UCSD-AML1 (cell line): Measurements from ENCODE around the gene TK1.
A peak's percentile ranks its signal among the peaks of the same experiment; 100 is the strongest.
"Not testable (repeated sequence)": the region's sequence is repeated elsewhere in the genome, so short reads cannot be mapped to it uniquely, and the experiment has no call there.

ENCODE experiments used
- DNase-seq: peaks from one replicate; lab custom pipeline; 2025; ENCODE audit not compliant: unreplicated experiment; lab: John Stamatoyannopoulos, UW

The TK1 gene

DNA sequence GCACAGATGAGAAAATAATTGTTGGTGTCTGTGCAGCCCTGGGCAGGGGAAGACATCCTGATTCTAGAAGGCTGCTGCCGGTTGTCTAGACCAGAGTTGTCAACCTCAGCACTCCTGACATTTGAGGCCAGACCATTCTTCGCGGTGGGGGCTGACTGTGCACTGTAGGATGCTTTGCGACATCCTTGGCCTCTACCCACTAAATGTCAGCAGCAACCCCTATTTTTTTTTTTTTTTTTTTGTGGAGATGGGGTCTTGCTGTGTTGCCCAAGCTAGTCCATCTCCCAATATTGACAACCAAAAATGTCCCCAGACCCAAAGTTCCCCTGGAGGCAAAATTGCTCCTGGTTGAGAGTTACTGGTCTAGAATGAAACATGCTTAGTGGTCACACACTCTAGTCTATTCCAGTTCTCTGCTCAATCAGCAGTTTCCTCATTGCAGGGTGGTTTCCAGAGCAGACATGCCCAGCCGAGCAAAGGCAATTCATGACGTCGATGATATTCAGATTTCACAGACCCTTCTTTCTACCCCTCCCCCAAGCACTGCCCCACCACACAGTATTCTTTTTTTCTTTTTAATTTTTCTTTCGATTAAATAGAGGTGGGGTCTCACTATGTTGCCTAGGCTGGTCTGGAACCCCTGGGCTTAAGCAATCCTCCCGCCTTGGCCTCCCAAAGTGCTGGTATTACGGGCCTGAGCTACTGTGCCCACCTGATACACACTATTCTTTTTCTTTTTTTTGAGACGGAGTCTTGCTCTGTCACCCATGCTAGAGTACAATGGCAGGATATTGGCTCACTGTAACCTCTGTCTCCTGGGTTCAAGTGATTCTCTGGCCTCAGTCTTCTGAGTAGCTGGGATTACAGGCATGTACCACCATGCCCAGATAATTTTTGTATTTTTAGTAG lies 31.7 kb downstream of the TK1 start:
- no peak for DNase-seq

DNA sequence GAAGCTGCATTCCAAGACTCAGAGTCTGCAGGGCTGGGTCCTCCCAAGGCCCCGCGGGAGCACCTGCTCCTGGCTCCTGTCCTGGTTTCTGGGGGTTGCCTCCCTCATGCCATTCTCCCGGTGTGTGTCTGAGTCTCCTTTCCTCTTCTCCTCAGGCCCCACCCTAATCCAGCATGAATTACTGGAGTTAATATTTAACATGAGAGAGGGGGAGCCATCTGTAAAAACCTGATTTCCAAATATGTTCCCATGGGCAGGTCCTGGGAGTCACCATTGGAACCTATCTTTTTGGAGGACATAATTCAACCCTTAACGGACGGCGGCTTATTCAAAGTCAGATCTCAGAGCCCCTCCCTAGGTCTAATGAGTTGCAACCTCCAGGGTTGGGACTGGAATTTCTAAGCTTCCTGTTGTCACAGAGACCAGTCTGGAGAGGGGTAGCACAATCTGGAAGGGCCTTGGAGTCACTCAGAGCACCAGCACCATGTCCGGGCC lies 35.3 kb downstream of the TK1 start:
- no peak for DNase-seq

- no peak for DNase-seq
Observed at GRCh38 chr17:78148286-78149016, 38.4 kb downstream of the TK1 start.

DNA sequence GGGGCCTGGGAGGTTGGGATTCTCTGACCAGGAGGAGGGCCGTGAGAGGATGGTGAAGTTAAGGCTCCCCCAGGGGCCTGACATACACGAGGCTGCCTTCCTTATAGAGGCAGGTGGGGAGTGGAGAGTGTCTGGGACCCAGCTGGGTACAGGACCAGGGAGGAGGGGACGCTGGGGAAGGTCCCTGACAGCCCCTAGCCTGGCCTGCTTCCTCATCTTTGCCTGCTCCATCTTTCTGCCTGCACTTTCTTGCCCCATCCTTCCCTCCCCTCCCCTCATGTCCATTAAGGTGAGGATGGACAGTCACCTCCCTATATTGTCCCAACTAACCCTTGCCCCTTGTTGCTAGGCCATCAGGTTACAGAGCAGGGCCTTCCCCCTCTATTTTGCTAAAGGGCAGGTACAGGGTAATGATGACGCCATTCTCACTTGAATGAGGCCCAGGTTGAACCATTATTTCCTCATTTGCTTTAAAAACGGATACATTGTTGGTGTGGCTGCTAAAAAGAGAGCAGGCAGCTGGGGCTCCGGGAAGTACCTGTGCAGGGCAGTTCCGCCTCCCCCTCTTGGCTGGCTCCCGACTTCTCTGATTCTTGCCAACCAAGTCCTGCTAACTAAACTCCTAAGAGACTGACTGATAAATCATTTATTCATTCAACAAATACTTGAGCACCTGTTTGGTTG lies 39.4 kb downstream of the TK1 start:
- DNase-seq = no peak

GRCh38 chr17:78146881-78147280 lies 40.0 kb downstream of the TK1 start:
- no peak for DNase-seq

DNA sequence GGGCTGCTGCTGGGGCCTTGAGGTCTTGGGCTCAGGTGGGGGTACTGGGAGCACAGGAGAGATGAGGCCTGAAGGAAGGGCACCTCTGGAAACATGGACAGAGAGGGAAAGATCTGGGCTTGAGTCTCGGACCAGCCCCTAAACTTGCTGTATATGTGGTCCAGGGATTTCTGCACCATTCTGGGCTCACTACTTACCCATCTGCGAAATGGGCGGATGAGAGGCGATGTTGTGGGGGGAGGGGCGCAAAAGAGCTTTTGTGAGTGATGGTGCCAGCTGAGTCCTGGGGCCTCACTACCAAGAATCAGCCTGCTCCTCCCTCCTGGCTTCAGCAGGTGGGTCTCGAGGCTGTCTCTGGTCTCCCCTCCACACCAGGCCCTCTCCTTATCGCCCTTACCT lies 40.4 kb downstream of the TK1 start:
- no peak for DNase-seq

- DNase-seq = no peak
Observed at GRCh38 chr17:78144736-78145641, 41.9 kb downstream of the TK1 start.

DNA sequence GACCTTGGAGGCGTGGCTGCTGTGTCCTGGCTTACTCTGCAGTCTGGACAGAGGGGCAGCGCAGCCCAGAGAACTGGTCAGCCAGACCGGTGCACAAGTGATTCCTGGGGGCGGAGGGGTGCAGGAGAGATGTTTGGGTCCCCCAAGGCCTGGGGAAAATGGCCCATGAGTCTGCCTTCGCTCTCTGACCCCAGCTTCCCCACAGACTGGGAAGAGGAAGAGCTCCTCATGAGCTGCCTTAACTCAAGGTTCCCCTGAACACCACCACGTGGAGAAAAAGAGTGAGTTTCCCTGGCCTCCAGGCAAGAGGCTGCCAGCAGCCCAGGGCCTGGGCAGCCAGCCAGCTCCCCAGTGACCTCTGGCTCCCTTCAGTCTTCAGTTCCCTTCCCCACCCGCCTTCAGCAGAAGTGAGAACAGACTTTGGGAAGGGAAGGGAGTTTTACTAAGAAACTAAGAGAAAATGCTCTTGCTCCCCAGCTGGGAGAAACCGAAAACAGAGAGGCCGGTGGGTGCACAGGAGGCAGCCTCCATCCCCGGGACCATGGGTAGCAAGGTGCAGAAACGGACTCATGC lies 42.6 kb downstream of the TK1 start:
- peak; percentile 65 for DNase-seq

- no peak for DNase-seq
Observed at GRCh38 chr17:78143214-78144146, 43.4 kb downstream of the TK1 start.

- DNase-seq = no peak
Observed at GRCh38 chr17:78142119-78142861, 44.6 kb downstream of the TK1 start.

GRCh38 chr17:78141437-78142118 lies 45.3 kb downstream of the TK1 start:
- no peak for DNase-seq

DNA sequence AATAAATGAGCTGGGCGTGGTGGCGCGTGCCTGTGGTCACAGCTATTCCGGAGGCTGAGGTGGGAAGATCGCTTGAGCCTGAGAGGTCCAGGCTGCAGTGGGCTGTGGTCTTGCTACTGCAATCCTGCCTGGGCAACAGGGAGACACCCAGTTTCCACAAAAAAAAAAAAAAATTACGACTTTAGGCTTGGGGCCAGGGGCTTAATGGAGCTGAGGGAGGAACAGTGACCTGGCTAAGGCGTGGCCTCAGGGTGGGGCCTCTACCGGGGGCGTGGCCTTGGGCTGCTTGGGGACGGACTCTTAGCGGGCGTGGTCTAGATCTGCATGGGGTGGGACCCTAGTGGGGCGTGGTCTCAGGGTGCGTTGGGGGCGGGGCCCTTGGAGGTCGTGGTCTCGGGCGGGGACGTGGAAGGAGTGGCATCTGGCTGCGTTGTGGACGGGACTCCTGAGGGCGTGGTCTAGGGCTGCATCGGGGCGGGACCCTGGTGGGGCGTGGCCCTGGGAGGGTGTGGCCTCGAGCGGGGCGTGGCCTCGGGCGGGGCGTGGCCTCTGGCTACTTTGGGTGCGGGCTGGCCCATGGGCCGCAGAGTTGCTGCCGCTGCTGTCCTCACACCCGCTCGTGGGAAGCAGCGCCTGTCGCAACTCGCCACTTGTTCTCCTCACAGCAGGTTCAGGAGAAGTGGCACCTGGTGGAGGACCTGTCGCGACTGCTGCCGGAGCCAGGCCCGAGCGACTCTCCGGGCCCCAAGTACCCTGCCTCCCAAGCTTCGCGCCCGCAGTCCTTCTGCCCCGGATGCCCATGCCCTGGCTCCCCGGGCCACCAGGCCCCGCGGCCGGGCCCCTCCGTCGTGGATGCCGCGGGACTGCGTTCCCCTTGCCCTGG lies 46.4 kb downstream of the TK1 start:
- DNase-seq = peak; percentile 99

DNA sequence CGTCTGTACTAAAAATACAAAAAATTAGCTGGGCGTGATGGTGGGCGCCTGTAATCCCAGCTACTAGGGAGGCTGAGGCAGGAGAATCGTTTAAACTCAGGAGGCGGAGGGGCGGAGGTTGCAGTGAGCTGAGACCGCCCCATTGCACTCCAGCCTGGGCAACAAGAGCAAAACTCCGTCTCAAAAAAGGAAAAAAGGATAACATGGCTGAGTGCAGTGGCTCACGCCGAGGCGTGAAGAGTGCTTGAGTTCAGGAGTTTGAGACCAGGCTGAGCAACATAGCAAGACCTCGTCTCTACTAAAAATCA lies 47.0 kb downstream of the TK1 start:
- DNase-seq = not testable (repeated sequence)

DNA sequence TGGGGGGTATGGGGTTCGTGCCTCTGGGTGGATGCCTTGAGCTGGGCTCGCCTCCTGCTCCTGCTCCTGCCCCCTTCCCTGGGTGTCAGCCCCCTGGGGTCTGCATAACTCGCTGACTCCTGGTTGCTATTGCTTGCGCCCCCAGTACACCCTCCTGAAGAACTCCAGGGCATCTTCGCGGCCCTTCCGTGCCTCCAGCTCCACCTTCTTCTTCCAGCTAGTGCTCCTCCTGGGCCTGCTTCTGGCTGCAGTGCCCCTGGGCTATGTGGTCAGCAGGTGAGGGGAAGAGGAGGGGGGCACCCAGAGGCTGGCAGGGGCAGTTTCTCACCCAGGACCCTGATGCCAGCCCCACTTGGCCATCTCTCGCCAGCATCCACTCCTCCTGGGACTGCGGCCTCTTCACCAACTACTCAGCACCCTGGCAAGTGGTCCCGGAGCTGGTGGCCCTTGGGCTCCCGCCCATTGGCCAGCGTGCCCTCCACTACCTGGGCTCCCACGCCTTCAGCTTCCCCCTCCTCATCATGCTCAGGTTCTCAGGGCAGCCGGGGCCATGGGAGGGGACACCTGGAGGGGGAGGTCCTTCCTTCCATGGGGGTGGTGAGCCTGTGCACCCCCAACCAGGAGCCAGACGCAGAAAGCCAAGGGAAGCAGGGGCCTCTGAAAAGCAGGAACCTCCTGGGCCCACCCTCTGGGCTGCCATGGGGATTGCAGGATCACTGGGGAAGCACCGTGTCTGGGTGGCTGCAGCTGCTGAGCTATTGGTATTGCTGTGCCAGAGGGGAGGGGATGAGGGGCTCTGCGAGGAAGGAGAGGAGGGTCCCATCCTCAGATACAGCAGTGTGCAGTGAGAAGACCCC lies 48.4 kb downstream of the TK1 start:
- DNase-seq = no peak

GRCh38 chr17:78137392-78138203 lies 49.3 kb downstream of the TK1 start:
- peak; percentile 65 for DNase-seq
